Activated B cell treated with CpG ODN at 0.5 μM for 24 hours (primary cell): ENCODE results near the gene TLL2. TPM values are rescaled to one million over a fixed set of nuclear protein-coding genes. Genes with fewer than 3 reads are reported as not detected.

Source experiments
- ATAC-seq: fragments of 200-7000 bp; cut with Tn5 transposase; one replicate; pipeline ENCODE4 v1.10.0; 2021; ENCODE audit warnings: low read depth, mild to moderate bottlenecking, moderate library complexity
- CTCF ChIA-PET: fragments of 350-600 bp; sonication (Branson Sonifier 250); formaldehyde crosslinking; loops from one replicate; lab custom pipeline; 2021; ENCODE audit warnings: antibody characterized with exemption; lab: Charles Lee
- POLR2A ChIA-PET: fragments of 350-600 bp; sonication (Branson Sonifier 250); formaldehyde crosslinking; loops from one replicate; lab custom pipeline; 2021; ENCODE audit warnings: antibody characterized with exemption; lab: Charles Lee
- DNase-seq: peaks from one replicate; pipeline ENCODE4 v3.0.0; 2022
- H3K27ac Mint-ChIP-seq: one replicate; pipeline ENCODE4 v1.8.0; 2020; ENCODE audit warnings: mixed read lengths
- H3K27me3 Mint-ChIP-seq: one replicate; pipeline ENCODE4 v1.8.0; 2021; ENCODE audit warnings: mixed read lengths
- H3K36me3 Mint-ChIP-seq: one replicate; pipeline ENCODE4 v1.8.0; 2021; ENCODE audit warnings: low read depth, mixed read lengths
- H3K4me1 Mint-ChIP-seq: one replicate; pipeline ENCODE4 v1.8.0; 2021; ENCODE audit warnings: mixed read lengths
- H3K4me3 Mint-ChIP-seq: one replicate; pipeline ENCODE4 v1.8.0; 2020; ENCODE audit warnings: mild to moderate bottlenecking, mixed read lengths
- H3K9me3 Mint-ChIP-seq: one replicate; pipeline ENCODE4 v1.8.0; 2020; ENCODE audit warnings: mixed read lengths
- intact Hi-C: fragments of 100-400 bp; cut with micrococcal nuclease; formaldehyde crosslinking; loops from one replicate; pipeline ENCODE4 v1.15.1; 2024
- total RNA-seq: library from RNA; stranded (reverse); gene quantifications from 2 replicates; pipeline ENCODE4 v1.2.3, GENCODE V29; 2022
- TF ChIP-seq, protein P1 (sequence below): fragments of 200-600 bp; IDR thresholded peaks from one replicate; pipeline ENCODE4 v1.8.0; 2022; ENCODE audit warnings: antibody characterized with exemption, mild to moderate bottlenecking

The TLL2 gene
- total RNA-seq, 1 donor from 2014 or later, result 1.6 TPM

GRCh38 chr10:96324447-96324846 lies 189.3 kb downstream of the TLL2 start:
- ChIA-PET CTCF (interaction anchor here (0.9 to 1.4 kb wide), 3 partner anchors 10 to 308 kb away, joined by 3 to 6 read pairs (median 5); no protein-coding TSS in a partner anchor), POLR2A (interaction anchor here (0.5 to 1.1 kb wide), 2 partner anchors 93 to 95 kb away, joined by 4 to 7 read pairs; no protein-coding TSS in a partner anchor)
- ATAC-seq, result no peak
- H3K36me3 Mint-ChIP-seq, result no peaks in the 10 kb centered on the region
- no peak for DNase-seq
- H3K4me1 Mint-ChIP-seq, result no peaks in the 10 kb centered on the region
- no peak overlapping the region for H3K27ac Mint-ChIP-seq
- peaks cover 10% of the 10 kb centered on the region for H3K27me3 Mint-ChIP-seq
- intact Hi-C loops, result no loop called here
- TF ChIP-seq, protein P1, sequence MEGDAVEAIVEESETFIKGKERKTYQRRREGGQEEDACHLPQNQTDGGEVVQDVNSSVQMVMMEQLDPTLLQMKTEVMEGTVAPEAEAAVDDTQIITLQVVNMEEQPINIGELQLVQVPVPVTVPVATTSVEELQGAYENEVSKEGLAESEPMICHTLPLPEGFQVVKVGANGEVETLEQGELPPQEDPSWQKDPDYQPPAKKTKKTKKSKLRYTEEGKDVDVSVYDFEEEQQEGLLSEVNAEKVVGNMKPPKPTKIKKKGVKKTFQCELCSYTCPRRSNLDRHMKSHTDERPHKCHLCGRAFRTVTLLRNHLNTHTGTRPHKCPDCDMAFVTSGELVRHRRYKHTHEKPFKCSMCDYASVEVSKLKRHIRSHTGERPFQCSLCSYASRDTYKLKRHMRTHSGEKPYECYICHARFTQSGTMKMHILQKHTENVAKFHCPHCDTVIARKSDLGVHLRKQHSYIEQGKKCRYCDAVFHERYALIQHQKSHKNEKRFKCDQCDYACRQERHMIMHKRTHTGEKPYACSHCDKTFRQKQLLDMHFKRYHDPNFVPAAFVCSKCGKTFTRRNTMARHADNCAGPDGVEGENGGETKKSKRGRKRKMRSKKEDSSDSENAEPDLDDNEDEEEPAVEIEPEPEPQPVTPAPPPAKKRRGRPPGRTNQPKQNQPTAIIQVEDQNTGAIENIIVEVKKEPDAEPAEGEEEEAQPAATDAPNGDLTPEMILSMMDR, result no peak
- H3K4me3 Mint-ChIP-seq, result no peak overlapping the region
- H3K9me3 Mint-ChIP-seq, result no peaks in the 10 kb centered on the region

GRCh38 chr10:96322275-96322674 lies 191.5 kb downstream of the TLL2 start:
- no peaks in the 10 kb centered on the region for H3K36me3 Mint-ChIP-seq
- POLR2A ChIA-PET, result no interaction called here
- no peak overlapping the region for H3K4me3 Mint-ChIP-seq

GRCh38 chr10:96321822-96322221 lies 191.9 kb downstream of the TLL2 start:
- ATAC-seq (no peak), DNase-seq (no peak)
- no peak overlapping the region for H3K27ac Mint-ChIP-seq
- no peaks in the 10 kb centered on the region for H3K36me3 Mint-ChIP-seq
- H3K9me3 Mint-ChIP-seq, result no peaks in the 10 kb centered on the region
- TF ChIP-seq, protein P1, result no peak
- peaks cover 7% of the 10 kb centered on the region for H3K27me3 Mint-ChIP-seq
- intact Hi-C loops, result no loop called here
- H3K4me3 Mint-ChIP-seq, result no peak overlapping the region
- ChIA-PET CTCF (interaction anchor here (0.7 to 1.0 kb wide), 2 partner anchors 17 to 92 kb away, joined by 3 to 4 read pairs; no protein-coding TSS in a partner anchor), POLR2A (no interaction called here)
- no peaks in the 10 kb centered on the region for H3K4me1 Mint-ChIP-seq

More at GRCh38 chr10:96322275-96322674, 191.5 kb downstream of the TLL2 start:
- DNase-seq (no peak), ATAC-seq (no peak)
- Mint-ChIP-seq H3K27ac (no peak overlapping the region), H3K4me1 (no peaks in the 10 kb centered on the region), H3K9me3 (no peaks in the 10 kb centered on the region), H3K27me3 (peaks cover 7% of the 10 kb centered on the region)
- TF ChIP-seq, protein P1, result no peak
- intact Hi-C loops, result no loop called here
- CTCF ChIA-PET, result interaction anchor here (1.1 kb wide), 1 partner anchor 305 kb away, joined by 3 read pairs; no protein-coding TSS in a partner anchor

DNA sequence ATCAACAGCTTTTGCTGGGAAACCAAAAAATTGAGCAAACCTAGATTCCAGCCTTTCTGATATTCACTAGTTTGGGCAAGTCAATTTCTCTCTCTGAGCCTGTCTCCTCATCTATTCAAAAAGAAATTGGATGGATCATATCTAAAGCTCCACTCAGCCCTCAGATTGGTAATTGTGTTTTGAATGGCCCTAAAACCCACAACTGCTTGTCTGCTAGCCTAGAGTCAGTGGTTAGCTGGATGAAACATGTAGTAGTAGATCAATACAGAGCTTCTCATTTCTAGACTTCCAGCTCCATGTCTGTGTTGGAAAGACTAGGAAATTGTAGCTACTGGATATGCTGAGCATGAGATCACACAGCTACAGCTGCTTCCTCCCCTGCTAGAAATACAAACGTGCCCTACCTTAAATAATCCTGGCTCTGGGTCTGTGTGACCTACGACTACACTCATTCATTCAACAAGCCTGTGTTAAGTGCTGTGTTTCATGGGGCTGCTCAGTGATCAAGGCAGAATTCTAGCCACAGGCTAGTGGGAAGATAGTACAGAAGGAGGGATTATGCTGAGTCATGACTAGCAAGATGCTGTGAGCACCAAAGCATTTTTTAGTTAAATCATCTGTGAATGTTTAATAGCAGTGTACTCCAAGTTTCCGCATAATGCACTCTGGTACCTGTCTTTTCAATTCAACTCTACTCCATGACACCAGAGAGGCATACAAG lies 193.8 kb downstream of the TLL2 start:
- Mint-ChIP-seq H3K4me1 (no peaks in the 10 kb centered on the region), H3K4me3 (no peak overlapping the region), H3K36me3 (no peaks in the 10 kb centered on the region), H3K9me3 (no peaks in the 10 kb centered on the region), H3K27me3 (peaks cover 14% of the 10 kb centered on the region), H3K27ac (no peak overlapping the region)
- TF ChIP-seq, protein P1, result no peak
- CTCF ChIA-PET, result interaction anchor here (1.2 to 3.7 kb wide), 2 partner anchors 90 to 303 kb away, joined by 5 to 16 read pairs; no protein-coding TSS in a partner anchor
- POLR2A ChIA-PET, result interaction anchor here (1.2 kb wide), 1 partner anchor 190 kb away, joined by 3 read pairs; the partner anchor contains the start of gene ZNF518A
- DNase-seq (no peak), ATAC-seq (no peak)
- intact Hi-C loops, result no loop called here
